Pancreas (tissue), 10 donors: ENCODE results near the gene GRIK3. TPM values are rescaled to one million over a fixed set of nuclear protein-coding genes. Genes with fewer than 3 reads are reported as not detected.
A peak's percentile ranks its signal among the peaks of the same experiment; 100 is the strongest.

ENCODE experiments used
- ATAC-seq, 4 donors: fragments of 200-7000 bp; cut with Tn5 transposase; one replicate each; pipeline versions ENCODE4 v1.8.0 to v1.9.1; 2020; ENCODE audit warnings: mild to moderate bottlenecking in 4 of 4, moderate library complexity in 4 of 4
- DNase-seq, 6 donors: peaks; one replicate each; pipeline ENCODE4 v3.0.0-alpha.2; 2020
- FAIRE-seq: peaks from 2 replicates; lab custom pipeline; 2012; peaks lifted over from hg19 to GRCh38; lab: Jason Lieb, UNC
- H3K27ac ChIP-seq, 4 donors: fragments of 200-600 bp; sonication (generic); 1 replicate in 3 of 4; 2 replicates in 1 of 4; pipeline versions ENCODE4 v1.5.0 to v1.8.0; 2020
- H3K27me3 ChIP-seq, 4 donors: fragments of 200-600 bp; one replicate each; pipeline ENCODE4 v1.8.0; 2021
- H3K36me3 ChIP-seq, 3 donors: fragments of 200-600 bp; sonication (generic) in 1 of 3; one replicate each; pipeline versions ENCODE4 v1.5.0 to v1.8.0; 2020 to 2021
- H3K4me1 ChIP-seq, 3 donors: fragments of 200-600 bp; one replicate each; pipeline ENCODE4 v1.8.0; 2021
- H3K4me3 ChIP-seq, 4 donors: fragments of 200-600 bp; sonication (generic) in 2 of 4; one replicate each; pipeline versions ENCODE4 v1.5.0 to v1.8.0; 2020 to 2021
- H3K9me3 ChIP-seq, 4 donors: fragments of 200-600 bp; one replicate each; pipeline ENCODE4 v1.8.0; 2021
- WGBS, 2 donors: extraction: QIAGEN DNeasy Blood & Tissue Kit; methylation state at CpG; one replicate each; pipeline ENCODE4 v1.1.7; 2013; 5-methylcytosine and 5-hydroxymethylcytosine counted together
- intact Hi-C, 3 donors: fragments of 100-400 bp; cut with DNase I; formaldehyde crosslinking; loops; one replicate each; pipeline versions ENCODE4 v1.11.1 to v1.14.2; 2022
- polyA plus RNA-seq, 2 donors: library from polyadenylated mRNA; stranded (reverse); fragments of 200-250 nt; gene quantifications; one replicate each; pipeline ENCODE4 v1.2.3, GENCODE V29; 2013
- total RNA-seq, 6 donors: library from RNA; stranded (reverse); fragmentation: NEBNext Ultra II Directional in 4 of 6; extraction: Animal tissue kit (Norgen Biotek cat#: 25700) in 4 of 6; gene quantifications; one replicate each; pipeline versions ENCODE4 v1.2.1 to v1.2.4, GENCODE V29; 2021 to 2023
- TF ChIP-seq, protein P1 (sequence below), 4 donors: fragments of 200-600 bp; sonication (generic) in 3 of 4; IDR thresholded peaks; one replicate each; pipeline versions ENCODE4 v1.5.0 to v1.8.0; 2021; ENCODE audit warnings: antibody characterized with exemption in 4 of 4
- donor health status: healthy with polysubstance abuse.
- donor health status: DM: no; HTN: no; CAD: no; lungs with moderate emphysema.
- donor health status: DM: no; HTN: no; CAD: no.
- donor health status: control.
- donor health status: control.
- donor health status: Bipolar disorder and iron deficiency.
- donor health status: DM: yes; HTN: yes; CAD: no.
- donor health status: DM: no; HTN: no; CAD: no.
- donor health status: DM: no; HTN: no; CAD: no.
- donor health status: DM: yes; HTN: yes; CAD: no.

Gene GRIK3
- total and polyA plus RNA-seq, 8 donors: 0.08 to 0.47 (median 0.23) TPM

DNA sequence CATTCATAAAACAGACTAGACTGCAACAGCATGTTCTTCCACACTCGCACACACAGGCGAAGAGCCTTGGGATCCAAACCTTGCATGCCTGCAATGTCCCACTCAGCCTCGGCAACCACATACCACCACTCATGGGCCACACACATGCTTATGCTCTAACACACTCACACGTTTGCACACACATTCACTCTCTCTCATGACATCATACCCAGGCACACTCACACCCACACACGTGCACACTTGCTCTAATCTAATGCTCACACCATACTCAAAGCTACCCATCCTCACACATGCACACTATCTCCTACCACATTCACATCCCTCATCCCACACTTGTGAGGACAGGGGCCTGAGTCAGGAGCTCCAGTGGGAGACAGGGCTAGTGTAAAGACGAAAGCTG is 50.3 kb downstream of the GRIK3 start:
- no peak overlapping the region for H3K4me3 ChIP-seq
- FAIRE-seq: no peak
- no peak for DNase-seq
- WGBS, 2 donors: 65 to 78% methylated on average over 6 of the region's 6 CpGs
- ATAC-seq: no peak
- H3K27ac ChIP-seq: no peak overlapping the region
- H3K9me3 ChIP-seq: no peaks in the 10 kb centered on the region
- H3K4me1 ChIP-seq: no peaks in the 10 kb centered on the region
- no peaks in the 10 kb centered on the region for H3K36me3 ChIP-seq
- TF ChIP-seq, protein P1, sequence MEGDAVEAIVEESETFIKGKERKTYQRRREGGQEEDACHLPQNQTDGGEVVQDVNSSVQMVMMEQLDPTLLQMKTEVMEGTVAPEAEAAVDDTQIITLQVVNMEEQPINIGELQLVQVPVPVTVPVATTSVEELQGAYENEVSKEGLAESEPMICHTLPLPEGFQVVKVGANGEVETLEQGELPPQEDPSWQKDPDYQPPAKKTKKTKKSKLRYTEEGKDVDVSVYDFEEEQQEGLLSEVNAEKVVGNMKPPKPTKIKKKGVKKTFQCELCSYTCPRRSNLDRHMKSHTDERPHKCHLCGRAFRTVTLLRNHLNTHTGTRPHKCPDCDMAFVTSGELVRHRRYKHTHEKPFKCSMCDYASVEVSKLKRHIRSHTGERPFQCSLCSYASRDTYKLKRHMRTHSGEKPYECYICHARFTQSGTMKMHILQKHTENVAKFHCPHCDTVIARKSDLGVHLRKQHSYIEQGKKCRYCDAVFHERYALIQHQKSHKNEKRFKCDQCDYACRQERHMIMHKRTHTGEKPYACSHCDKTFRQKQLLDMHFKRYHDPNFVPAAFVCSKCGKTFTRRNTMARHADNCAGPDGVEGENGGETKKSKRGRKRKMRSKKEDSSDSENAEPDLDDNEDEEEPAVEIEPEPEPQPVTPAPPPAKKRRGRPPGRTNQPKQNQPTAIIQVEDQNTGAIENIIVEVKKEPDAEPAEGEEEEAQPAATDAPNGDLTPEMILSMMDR (IDR thresholded peaks at IDR 0.05): no peak
- H3K27me3 ChIP-seq: peaks cover 0 to 3% (median 0%) of the 10 kb centered on the region in 4 donors
- intact Hi-C loops: no loop called here

DNA sequence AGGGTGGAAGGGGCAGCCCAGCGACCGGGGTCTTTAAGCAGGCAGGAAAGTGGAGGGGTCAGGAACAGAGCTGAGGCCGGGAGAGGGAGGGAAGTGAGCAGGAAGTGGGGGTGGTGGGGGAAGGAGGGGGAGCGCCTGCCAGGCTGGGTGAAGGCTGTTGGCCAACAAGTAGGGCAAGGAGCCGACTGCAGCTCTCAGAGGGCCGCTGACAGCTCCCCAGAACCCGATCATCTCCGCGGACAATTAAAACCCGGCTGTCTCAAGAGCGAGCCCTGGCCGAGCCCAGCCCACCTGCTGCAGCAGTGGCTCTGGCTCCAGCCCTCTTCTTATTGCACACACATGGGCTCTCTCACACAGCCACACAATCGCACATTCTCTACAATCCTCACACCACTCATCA is 51.6 kb downstream of the GRIK3 start:
- DNase-seq: peak in 1 of 6 donors; percentile 29
- 13 to 20% methylated on average over 9 to 13 of the region's 13 CpGs for WGBS, 2 donors
- TF ChIP-seq, protein P1 (IDR thresholded peaks at IDR 0.05): no peak
- FAIRE-seq: no peak
- intact Hi-C loops: no loop called here
- H3K4me1 ChIP-seq: no peaks in the 10 kb centered on the region
- H3K27ac ChIP-seq: no peak overlapping the region
- H3K36me3 ChIP-seq: no peaks in the 10 kb centered on the region
- no peak overlapping the region for H3K4me3 ChIP-seq
- ATAC-seq: no peak
- H3K9me3 ChIP-seq: no peaks in the 10 kb centered on the region
- H3K27me3 ChIP-seq: peaks cover 0 to 3% (median 0%) of the 10 kb centered on the region in 4 donors

DNA sequence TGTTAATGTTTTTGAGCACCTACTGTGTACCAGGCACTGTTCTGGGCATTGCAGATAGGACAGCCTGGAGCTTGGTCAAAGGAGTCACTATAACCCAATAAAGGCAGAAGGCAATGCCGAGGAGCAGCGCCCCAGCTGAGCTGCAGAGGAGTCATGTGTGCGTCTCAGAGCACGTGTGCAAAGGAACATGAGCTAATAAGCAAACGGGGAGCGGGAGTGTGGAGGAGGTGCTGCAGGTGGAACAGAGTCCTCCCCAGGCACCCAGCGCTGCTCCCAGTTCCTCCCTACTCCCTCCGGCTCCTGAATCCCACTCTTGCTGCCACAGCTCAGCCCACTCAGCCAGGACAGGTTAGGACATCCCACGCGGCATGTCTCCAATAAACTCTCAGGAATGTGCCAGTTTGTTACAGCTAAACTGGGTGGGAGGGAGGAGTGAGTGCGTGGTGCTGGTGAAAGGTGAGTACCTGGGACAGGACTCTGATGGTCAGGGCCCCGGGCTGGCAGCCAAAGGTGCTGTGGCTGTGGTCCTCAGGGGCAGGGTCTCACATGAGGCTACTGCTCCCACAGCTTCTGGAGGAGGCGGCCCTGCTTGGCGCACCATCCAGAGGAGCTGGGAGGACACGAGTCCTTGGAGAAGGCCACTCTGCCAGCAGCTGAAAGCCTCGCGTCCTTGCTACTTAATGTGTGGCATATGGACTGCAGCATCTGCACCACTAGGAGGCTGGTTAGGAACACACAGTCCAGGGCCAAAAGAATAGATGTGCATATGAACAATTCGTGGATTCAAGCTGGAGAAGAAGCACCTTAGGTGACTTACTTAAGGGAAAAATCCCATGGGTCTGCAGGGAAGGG is 52.3 kb downstream of the GRIK3 start:
- H3K27ac ChIP-seq: no peak overlapping the region
- H3K4me1 ChIP-seq: no peaks in the 10 kb centered on the region
- WGBS, 2 donors: 33 to 42% methylated on average over 18 of the region's 18 CpGs
- FAIRE-seq (no peak), ATAC-seq (no peak), DNase-seq (peak in 1 of 6 donors; percentile 44)
- peaks cover 0 to 4% (median 1%) of the 10 kb centered on the region in 4 donors for H3K27me3 ChIP-seq
- H3K9me3 ChIP-seq: no peaks in the 10 kb centered on the region
- intact Hi-C loops: no loop called here
- no peak overlapping the region for H3K4me3 ChIP-seq
- no peaks in the 10 kb centered on the region for H3K36me3 ChIP-seq
- TF ChIP-seq, protein P1 (IDR thresholded peaks at IDR 0.05): no peak

DNA sequence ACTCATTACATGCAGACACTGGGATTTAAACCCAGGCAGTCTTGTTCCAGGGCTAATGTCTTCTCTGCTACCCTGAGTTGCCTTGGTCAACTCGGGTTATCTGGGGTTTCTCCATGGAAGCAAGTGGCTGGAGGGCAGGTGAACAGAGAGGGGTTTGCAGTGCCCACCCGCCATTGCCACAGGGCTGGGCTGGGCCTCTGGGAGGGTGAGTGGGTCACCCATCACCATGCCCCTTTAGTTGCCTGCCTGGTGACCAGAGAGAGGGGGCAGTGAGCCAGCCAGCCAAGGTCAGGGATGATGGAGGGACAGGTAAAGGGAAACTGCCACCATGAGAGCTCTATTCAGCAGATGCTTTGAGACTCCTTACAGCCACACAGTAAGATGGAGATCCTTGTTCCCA is 53.2 kb downstream of the GRIK3 start:
- no peak for ATAC-seq
- Histone ChIP-seq H3K36me3 (no peaks in the 10 kb centered on the region), H3K4me3 (no peak overlapping the region), H3K27me3 (peaks cover 0 to 4% (median 1%) of the 10 kb centered on the region in 4 donors), H3K4me1 (no peaks in the 10 kb centered on the region), H3K9me3 (no peaks in the 10 kb centered on the region), H3K27ac (no peak overlapping the region)
- TF ChIP-seq, protein P1 (IDR thresholded peaks at IDR 0.05): no peak
- FAIRE-seq: no peak
- 41 to 51% methylated on average over 2 of the region's 2 CpGs for WGBS, 2 donors
- intact Hi-C loops: no loop called here
- no peak for DNase-seq
